GM12878 (cell line): ENCODE results near the gene ITPKB. TPM values are rescaled to one million over a fixed set of nuclear protein-coding genes. Genes with fewer than 3 reads are reported as not detected.

ENCODE experiments used
- ATAC-seq: fragments of 200-7000 bp; cut with Tn5 transposase; 3 replicates; pipeline ENCODE4 v1.9.1; 2020; ENCODE audit warnings: mild to moderate bottlenecking, moderate library complexity
- BruUV-seq: library from RNA; stranded (reverse); fragments of 400-500 nt; replicated peaks from 2 replicates; lab custom pipeline; 2021; lab: Mats Ljungman, UMichigan
- CTCF ChIA-PET: fragments of 300-600 bp; sonication (Branson Sonifier 250); formaldehyde crosslinking; extraction: SDS; loops from one replicate; lab custom pipeline; 2021; ENCODE audit warnings: inconsistent platforms; lab: Yijun Ruan, JAX
- POLR2A ChIA-PET: fragments of 350-600 bp; formaldehyde crosslinking; extraction: SDS; loops from one replicate; lab custom pipeline; 2021; ENCODE audit warnings: inconsistent platforms; lab: Charles Lee
- RAD21 ChIA-PET: fragments of 300-600 bp; sonication (Branson Sonifier 250); formaldehyde crosslinking; loops from one replicate; lab custom pipeline; 2023; ENCODE audit warnings: antibody characterized with exemption; ENCODE audit not compliant: unreplicated experiment; lab: Charles Lee
- SMC1A ChIA-PET: fragments of 300-600 bp; sonication (Branson Sonifier 250); formaldehyde crosslinking; loops from one replicate; lab custom pipeline; 2023; ENCODE audit not compliant: unreplicated experiment, uncharacterized antibody; lab: Charles Lee
- DNase-seq: peaks from one replicate; pipeline ENCODE4 v3.0.0-alpha.2; 2011; ENCODE audit warnings: low read depth, low spot score
- FAIRE-seq: peaks from 3 replicates; lab custom pipeline; 2011; peaks lifted over from hg19 to GRCh38; lab: Jason Lieb, UNC
- H2AFZ ChIP-seq: 2 replicates; pipeline ENCODE4 v1.6.0; 2011; ENCODE audit warnings: low read depth, low read length, control low read depth; ENCODE audit not compliant: control insufficient read depth
- H3K27ac ChIP-seq: 2 replicates; pipeline ENCODE4 v1.5.1; 2011; ENCODE audit warnings: control low read depth; ENCODE audit not compliant: control insufficient read depth, insufficient read depth
- H3K27me3 ChIP-seq, 2 experiments: replicated peaks in 1 of 2; 2 replicates each; pipeline versions ENCODE4 v1.6.0 to v1.6.1; 2011; ENCODE audit warnings: low read length in 1 of 2; ENCODE audit not compliant: control insufficient read depth in 2 of 2, insufficient read depth in 2 of 2
- H3K36me3 ChIP-seq, 2 experiments: 2 replicates each; pipeline ENCODE4 v1.5.1; 2011; ENCODE audit warnings: low read length in 1 of 2; ENCODE audit not compliant: control insufficient read depth in 2 of 2, insufficient read depth in 2 of 2
- H3K4me1 ChIP-seq: 2 replicates; pipeline ENCODE4 v1.6.1; 2011; ENCODE audit warnings: mild to moderate bottlenecking, low read length, moderate library complexity, mixed read lengths; ENCODE audit not compliant: control insufficient read depth, insufficient read depth
- H3K4me2 ChIP-seq: 2 replicates; pipeline ENCODE4 v1.6.0; 2011; ENCODE audit warnings: control low read depth; ENCODE audit not compliant: control insufficient read depth, insufficient read depth
- H3K4me3 ChIP-seq: fragments of 200-600 bp; sonication (generic); 2 replicates; pipeline ENCODE4 v1.5.1; 2016
- H3K79me2 ChIP-seq: 2 replicates; pipeline ENCODE4 v1.6.0; 2011; ENCODE audit warnings: low read length; ENCODE audit not compliant: control insufficient read depth, insufficient read depth
- H3K9ac ChIP-seq: 2 replicates; pipeline ENCODE4 v1.8.0; 2011; ENCODE audit warnings: low read length, control low read depth, mixed read lengths; ENCODE audit not compliant: control insufficient read depth, insufficient read depth
- H3K9me3 ChIP-seq: replicated peaks from 3 replicates; pipeline ENCODE4 v1.5.1; 2011; ENCODE audit warnings: mild to moderate bottlenecking, low read length; ENCODE audit not compliant: control insufficient read depth, insufficient read depth
- H4K20me1 ChIP-seq: 2 replicates; pipeline ENCODE4 v1.6.0; 2011; ENCODE audit not compliant: control insufficient read depth, insufficient read depth
- GABPA ChIP-seq: IDR thresholded peaks from 2 replicates; pipeline ENCODE4 v1.6.1; 2014; ENCODE audit warnings: antibody characterized with exemption, low read depth, mild to moderate bottlenecking, inconsistent platforms
- MEF2A ChIP-seq: IDR thresholded peaks from 2 replicates; pipeline ENCODE4 v1.6.1; 2011; ENCODE audit warnings: low read depth, mild to moderate bottlenecking, low read length, moderate library complexity; ENCODE audit not compliant: insufficient read depth
- MXI1 ChIP-seq: fragments of 150-350 bp; IDR thresholded peaks from 2 replicates; pipeline ENCODE4 v1.6.1; 2011; ENCODE audit warnings: low read depth, mild to moderate bottlenecking, inconsistent platforms, low read length, improper control_type of control experiment
- MYB ChIP-seq: fragments of 150-350 bp; IDR thresholded peaks from 2 replicates; pipeline ENCODE4 v1.6.1; 2014; ENCODE audit warnings: mild to moderate bottlenecking, low read depth, low read length, borderline replicate concordance
- NR2C2 ChIP-seq: IDR thresholded peaks from 2 replicates; pipeline ENCODE4 v1.6.1; 2011; ENCODE audit warnings: borderline replicate concordance, low read depth; ENCODE audit not compliant: control insufficient read depth, insufficient read length
- NRF1 ChIP-seq: conservative IDR thresholded peaks from 2 replicates; pipeline ENCODE4 v1.6.1; 2011; ENCODE audit warnings: mild to moderate bottlenecking, low read depth, low read length, improper control_type of control experiment
- WGBS: methylation state at CpG from one replicate; pipeline ENCODE4 v1.1.6; 2016; ENCODE audit warnings: low lambda C conversion rate; ENCODE audit not compliant: insufficient replicate concordance, insufficient coverage; ENCODE audit errors: missing lambda C conversion rate; 5-methylcytosine and 5-hydroxymethylcytosine counted together
- in situ Hi-C: fragments of 300-500 bp; cut with MboI; formaldehyde crosslinking; loops from 9 replicates; pipeline ENCODE4 v1.14.3; 2018; ENCODE audit warnings: mixed read lengths
- intact Hi-C: fragments of 100-400 bp; cut with micrococcal nuclease; formaldehyde crosslinking; loops from one replicate; pipeline ENCODE4 v1.14.2; 2022; ENCODE audit not compliant: unreplicated experiment
- polyA plus RNA-seq, 11 experiments: library from polyadenylated mRNA; depleted of rRNA in 4 of 11; unstranded in 6 of 11; stranded (reverse) in 5 of 11; fragments of >200 nt; fragmentation: Nextera tagmentation in 4 of 11; fragmentation: Illumina TruSeq in 1 of 11; extraction: Ambion mirVana in 4 of 11; extraction: Trizol in 1 of 11; gene quantifications; 1 replicate in 1 of 11; 2 replicates in 10 of 11; pipeline versions ENCODE4 v1.2.1 to v1.2.3, GENCODE V29; 2011 to 2016; ENCODE audit warnings: inconsistent platforms in 2 of 11, missing spikeins in 2 of 11, low read depth in 1 of 11
- total RNA-seq, 4 experiments: library from RNA; depleted of rRNA in 3 of 4; stranded (reverse); fragments of >200 nt in 3 of 4; fragmentation: Illumina TruSeq in 1 of 4; extraction: Trizol in 1 of 4; gene quantifications; 2 replicates each; pipeline versions ENCODE4 v1.2.1 to v1.2.3, GENCODE V29; 2013 to 2021
- TF ChIP-seq, protein P1 (sequence below): IDR thresholded peaks from 2 replicates; pipeline ENCODE4 v1.6.1; 2012; ENCODE audit warnings: improper control_type of control experiment, low read depth, low read length; ENCODE audit not compliant: insufficient replicate concordance
- TF ChIP-seq, protein P2 (sequence below): fragments of 150-350 bp; IDR thresholded peaks from 2 replicates; pipeline ENCODE4 v1.6.1; 2014; ENCODE audit warnings: mild to moderate bottlenecking, low read depth, low read length

The ITPKB gene
- total and polyA plus RNA-seq, 10 of the 15 experiments (the other 5 are each of a cell fraction or from before 2014, with no cell fraction given): 1.3 to 38.7 (median 12.9) TPM

DNA sequence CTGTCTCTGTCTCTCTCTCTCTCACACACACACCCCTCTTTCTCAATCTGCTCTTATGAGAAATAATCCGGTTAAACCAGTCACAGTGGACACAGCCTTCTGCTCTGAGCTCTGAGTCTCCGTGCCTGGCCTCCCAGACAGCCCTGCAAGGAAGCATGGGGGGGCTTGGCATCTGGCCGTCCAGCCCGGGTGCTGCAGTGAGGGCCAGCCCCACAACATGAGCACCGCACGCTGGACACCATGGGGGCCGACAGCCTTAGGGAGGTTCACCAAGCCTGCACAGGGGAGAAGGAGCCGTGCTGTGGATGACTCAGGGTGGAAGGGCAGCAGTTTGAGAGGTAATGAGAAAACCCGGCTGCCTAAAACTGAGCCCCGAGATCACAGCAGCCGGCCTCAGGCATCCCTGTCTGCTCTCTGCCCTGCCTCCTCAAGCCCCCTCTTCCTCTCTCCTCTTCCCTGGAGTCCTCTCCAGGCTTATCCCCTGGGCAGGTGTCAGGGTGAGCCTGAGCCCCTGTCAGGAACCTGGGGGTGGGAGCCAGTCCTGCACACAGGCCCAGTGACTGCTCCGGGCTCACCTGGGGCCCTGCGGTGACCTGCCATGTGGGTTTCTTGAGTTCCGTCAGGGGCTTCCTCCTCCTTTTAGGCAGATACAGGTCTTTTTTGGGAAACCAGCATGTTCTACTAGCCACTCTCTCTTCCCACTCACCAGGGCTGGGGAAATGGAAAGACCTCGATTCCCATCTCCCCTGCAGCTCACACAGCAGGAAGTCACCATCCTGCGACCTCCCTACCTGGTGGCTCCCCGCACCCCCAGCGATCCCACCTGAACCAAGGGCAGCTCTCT lies 92.8 kb downstream of the ITPKB start:
- SMC1A ChIA-PET: interaction anchor here (0.6 kb wide), 2 partner anchors 16 to 34 kb away, joined by 3 to 4 read pairs; no protein-coding TSS in a partner anchor
- in situ Hi-C loops (no loop called here), intact Hi-C loops (no loop called here)
- RAD21 ChIA-PET: no interaction called here
- 94% methylated on average over 18 of the region's 18 CpGs for WGBS
- no peak for DNase-seq
- H2AFZ ChIP-seq: no peak overlapping the region
- no peaks in the 10 kb centered on the region for H3K9me3 ChIP-seq
- no peak overlapping the region for H3K4me2 ChIP-seq
- peaks cover 27% of the 10 kb centered on the region for H3K4me1 ChIP-seq
- no peak for ATAC-seq
- H4K20me1 ChIP-seq: no peaks in the 10 kb centered on the region
- no peak overlapping the region for H3K9ac ChIP-seq
- CTCF ChIA-PET: interaction anchor here (0.7 kb wide), 1 partner anchor 173 kb away, joined by 3 read pairs; no protein-coding TSS in a partner anchor
- FAIRE-seq: no peak
- H3K27me3 ChIP-seq: no peaks in the 10 kb centered on the region
- no peak overlapping the region for H3K4me3 ChIP-seq
- TF ChIP-seq NRF1 (no peak), NR2C2 (no peak), MEF2A (no peak), MYB (no peak), GABPA (no peak), MXI1 (no peak)
- TF ChIP-seq, protein P1, sequence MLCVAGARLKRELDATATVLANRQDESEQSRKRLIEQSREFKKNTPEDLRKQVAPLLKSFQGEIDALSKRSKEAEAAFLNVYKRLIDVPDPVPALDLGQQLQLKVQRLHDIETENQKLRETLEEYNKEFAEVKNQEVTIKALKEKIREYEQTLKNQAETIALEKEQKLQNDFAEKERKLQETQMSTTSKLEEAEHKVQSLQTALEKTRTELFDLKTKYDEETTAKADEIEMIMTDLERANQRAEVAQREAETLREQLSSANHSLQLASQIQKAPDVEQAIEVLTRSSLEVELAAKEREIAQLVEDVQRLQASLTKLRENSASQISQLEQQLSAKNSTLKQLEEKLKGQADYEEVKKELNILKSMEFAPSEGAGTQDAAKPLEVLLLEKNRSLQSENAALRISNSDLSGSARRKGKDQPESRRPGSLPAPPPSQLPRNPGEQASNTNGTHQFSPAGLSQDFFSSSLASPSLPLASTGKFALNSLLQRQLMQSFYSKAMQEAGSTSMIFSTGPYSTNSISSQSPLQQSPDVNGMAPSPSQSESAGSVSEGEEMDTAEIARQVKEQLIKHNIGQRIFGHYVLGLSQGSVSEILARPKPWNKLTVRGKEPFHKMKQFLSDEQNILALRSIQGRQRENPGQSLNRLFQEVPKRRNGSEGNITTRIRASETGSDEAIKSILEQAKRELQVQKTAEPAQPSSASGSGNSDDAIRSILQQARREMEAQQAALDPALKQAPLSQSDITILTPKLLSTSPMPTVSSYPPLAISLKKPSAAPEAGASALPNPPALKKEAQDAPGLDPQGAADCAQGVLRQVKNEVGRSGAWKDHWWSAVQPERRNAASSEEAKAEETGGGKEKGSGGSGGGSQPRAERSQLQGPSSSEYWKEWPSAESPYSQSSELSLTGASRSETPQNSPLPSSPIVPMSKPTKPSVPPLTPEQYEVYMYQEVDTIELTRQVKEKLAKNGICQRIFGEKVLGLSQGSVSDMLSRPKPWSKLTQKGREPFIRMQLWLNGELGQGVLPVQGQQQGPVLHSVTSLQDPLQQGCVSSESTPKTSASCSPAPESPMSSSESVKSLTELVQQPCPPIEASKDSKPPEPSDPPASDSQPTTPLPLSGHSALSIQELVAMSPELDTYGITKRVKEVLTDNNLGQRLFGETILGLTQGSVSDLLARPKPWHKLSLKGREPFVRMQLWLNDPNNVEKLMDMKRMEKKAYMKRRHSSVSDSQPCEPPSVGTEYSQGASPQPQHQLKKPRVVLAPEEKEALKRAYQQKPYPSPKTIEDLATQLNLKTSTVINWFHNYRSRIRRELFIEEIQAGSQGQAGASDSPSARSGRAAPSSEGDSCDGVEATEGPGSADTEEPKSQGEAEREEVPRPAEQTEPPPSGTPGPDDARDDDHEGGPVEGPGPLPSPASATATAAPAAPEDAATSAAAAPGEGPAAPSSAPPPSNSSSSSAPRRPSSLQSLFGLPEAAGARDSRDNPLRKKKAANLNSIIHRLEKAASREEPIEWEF: no peak
- TF ChIP-seq, protein P2, sequence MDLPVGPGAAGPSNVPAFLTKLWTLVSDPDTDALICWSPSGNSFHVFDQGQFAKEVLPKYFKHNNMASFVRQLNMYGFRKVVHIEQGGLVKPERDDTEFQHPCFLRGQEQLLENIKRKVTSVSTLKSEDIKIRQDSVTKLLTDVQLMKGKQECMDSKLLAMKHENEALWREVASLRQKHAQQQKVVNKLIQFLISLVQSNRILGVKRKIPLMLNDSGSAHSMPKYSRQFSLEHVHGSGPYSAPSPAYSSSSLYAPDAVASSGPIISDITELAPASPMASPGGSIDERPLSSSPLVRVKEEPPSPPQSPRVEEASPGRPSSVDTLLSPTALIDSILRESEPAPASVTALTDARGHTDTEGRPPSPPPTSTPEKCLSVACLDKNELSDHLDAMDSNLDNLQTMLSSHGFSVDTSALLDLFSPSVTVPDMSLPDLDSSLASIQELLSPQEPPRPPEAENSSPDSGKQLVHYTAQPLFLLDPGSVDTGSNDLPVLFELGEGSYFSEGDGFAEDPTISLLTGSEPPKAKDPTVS: no peak
- POLR2A ChIA-PET: interaction anchor here (0.9 kb wide), 1 partner anchor 28 kb away, joined by 4 read pairs; no protein-coding TSS in a partner anchor
- no peak overlapping the region for H3K27ac ChIP-seq
- H3K36me3 ChIP-seq: peaks cover 12 to 24% of the 10 kb centered on the region in 2 experiments; a peak in 3 of 4 replicates
- no TSS peak for BruUV-seq
- no peaks in the 10 kb centered on the region; the same call in 1 of the 2 replicates for H3K79me2 ChIP-seq
